HepG2 (cell line): Measurements from ENCODE around the gene USE1. TPM values are rescaled to one million over a fixed set of nuclear protein-coding genes. Genes with fewer than 3 reads are reported as not detected.
A peak's percentile ranks its signal among the peaks of the same experiment; 100 is the strongest.

Source experiments
- BCL6 ChIP-seq: IDR thresholded peaks from 2 replicates; pipeline ENCODE4 v1.6.1; 2016; ENCODE audit warnings: missing genetic modification reagents, missing compliant biosample characterization
- CREB1 ChIP-seq, 2 experiments: fragments of 450-650 bp in 1 of 2; IDR thresholded peaks; 2 replicates each; pipeline ENCODE4 v1.6.1; 2016 to 2017; ENCODE audit warnings: control low read depth in 1 of 2, mild to moderate bottlenecking in 1 of 2, missing compliant biosample characterization in 1 of 2, missing genetic modification characterization in 1 of 2
- ELF3 ChIP-seq: IDR thresholded peaks from 2 replicates; pipeline ENCODE4 v1.6.1; 2016; ENCODE audit warnings: missing genetic modification reagents, missing compliant biosample characterization
- ELF4 ChIP-seq: sonication (generic); formaldehyde crosslinking; IDR thresholded peaks from 2 replicates; pipeline ENCODE4 v1.5.0; 2020; ENCODE audit warnings: missing genetic modification reagents, mild to moderate bottlenecking, moderate library complexity, borderline replicate concordance
- FOXA3 ChIP-seq: IDR thresholded peaks from 2 replicates; pipeline ENCODE4 v1.6.1; 2016; ENCODE audit warnings: missing genetic modification reagents, missing compliant biosample characterization
- IRF2 ChIP-seq: IDR thresholded peaks from 2 replicates; pipeline ENCODE4 v1.6.1; 2018; ENCODE audit warnings: missing genetic modification reagents, missing compliant biosample characterization
- KMT2B ChIP-seq: IDR thresholded peaks from 2 replicates; pipeline ENCODE4 v1.6.1; 2016; ENCODE audit warnings: missing genetic modification reagents, missing compliant biosample characterization
- NR2C2 ChIP-seq: sonication (generic); formaldehyde crosslinking; IDR thresholded peaks from 2 replicates; pipeline ENCODE4 v1.4.0; 2020; ENCODE audit warnings: missing genetic modification reagents, mild to moderate bottlenecking, moderate library complexity, borderline replicate concordance
- PCBP2 ChIP-seq: fragments of 200-400 bp; formaldehyde crosslinking; optimal IDR thresholded peaks from 2 replicates; pipeline ENCODE3; 2018; ENCODE audit warnings: low read length, low read depth; ENCODE audit not compliant: poor library complexity, severe bottlenecking
- SUZ12 ChIP-seq: fragments of 150-350 bp; IDR thresholded peaks from 2 replicates; pipeline ENCODE4 v1.6.1; 2014; ENCODE audit warnings: low read depth, low read length
- ZNF124 ChIP-seq: sonication (generic); formaldehyde crosslinking; IDR thresholded peaks from 2 replicates; pipeline ENCODE4 v1.4.0; 2020; ENCODE audit warnings: missing genetic modification reagents
- ZNF510 ChIP-seq: sonication (generic); formaldehyde crosslinking; IDR thresholded peaks from 2 replicates; pipeline ENCODE4 v1.4.0; 2020; ENCODE audit warnings: low read depth, mild to moderate bottlenecking, missing genetic modification reagents
- ZNF891 ChIP-seq: sonication (generic); formaldehyde crosslinking; IDR thresholded peaks from 2 replicates; pipeline ENCODE4 v1.5.0; 2020; ENCODE audit warnings: mild to moderate bottlenecking, missing genetic modification reagents
- polyA plus RNA-seq, 8 experiments: library from polyadenylated mRNA; depleted of rRNA in 3 of 8; stranded (reverse) in 7 of 8; unstranded in 1 of 8; fragments of >200 nt; fragmentation: Illumina TruSeq in 4 of 8; extraction: Trizol in 4 of 8; gene quantifications; 2 replicates each; pipeline versions ENCODE4 v1.2.1 to v1.2.3, GENCODE V29; 2011 to 2016; ENCODE audit warnings: low read depth in 4 of 8, missing spikeins in 1 of 8, mixed read lengths in 1 of 8; ENCODE audit not compliant: insufficient read depth in 1 of 8
- total RNA-seq, 5 experiments: library from RNA; depleted of rRNA; stranded (reverse); fragments of >200 nt; fragmentation: Illumina TruSeq; extraction: Trizol; gene quantifications; 2 replicates each; pipeline ENCODE4 v1.2.3, GENCODE V29; 2016; ENCODE audit warnings: low read depth in 1 of 5
- TF ChIP-seq, protein P1 (sequence below): sonication (generic); formaldehyde crosslinking; IDR thresholded peaks from 2 replicates; pipeline ENCODE4 v1.4.0; 2020; ENCODE audit warnings: missing genetic modification reagents, borderline replicate concordance
- TF ChIP-seq, protein P2 (sequence below): sonication (generic); formaldehyde crosslinking; IDR thresholded peaks from 2 replicates; pipeline ENCODE4 v1.4.0; 2020; ENCODE audit warnings: missing genetic modification reagents
- TF ChIP-seq, protein P3 (sequence below): sonication (generic); formaldehyde crosslinking; IDR thresholded peaks from 2 replicates; pipeline ENCODE4 v1.4.0; 2020; ENCODE audit warnings: missing genetic modification reagents
- TF ChIP-seq, protein P4 (sequence below): IDR thresholded peaks from 2 replicates; pipeline ENCODE4 v1.6.1; 2016; ENCODE audit warnings: missing compliant biosample characterization, missing genetic modification reagents, borderline replicate concordance

The USE1 gene
- total and polyA plus RNA-seq, 2 of the 13 experiments (the other 11 are each of a cell fraction or from before 2014, with no cell fraction given), result 9.9 to 17.6 TPM

DNA sequence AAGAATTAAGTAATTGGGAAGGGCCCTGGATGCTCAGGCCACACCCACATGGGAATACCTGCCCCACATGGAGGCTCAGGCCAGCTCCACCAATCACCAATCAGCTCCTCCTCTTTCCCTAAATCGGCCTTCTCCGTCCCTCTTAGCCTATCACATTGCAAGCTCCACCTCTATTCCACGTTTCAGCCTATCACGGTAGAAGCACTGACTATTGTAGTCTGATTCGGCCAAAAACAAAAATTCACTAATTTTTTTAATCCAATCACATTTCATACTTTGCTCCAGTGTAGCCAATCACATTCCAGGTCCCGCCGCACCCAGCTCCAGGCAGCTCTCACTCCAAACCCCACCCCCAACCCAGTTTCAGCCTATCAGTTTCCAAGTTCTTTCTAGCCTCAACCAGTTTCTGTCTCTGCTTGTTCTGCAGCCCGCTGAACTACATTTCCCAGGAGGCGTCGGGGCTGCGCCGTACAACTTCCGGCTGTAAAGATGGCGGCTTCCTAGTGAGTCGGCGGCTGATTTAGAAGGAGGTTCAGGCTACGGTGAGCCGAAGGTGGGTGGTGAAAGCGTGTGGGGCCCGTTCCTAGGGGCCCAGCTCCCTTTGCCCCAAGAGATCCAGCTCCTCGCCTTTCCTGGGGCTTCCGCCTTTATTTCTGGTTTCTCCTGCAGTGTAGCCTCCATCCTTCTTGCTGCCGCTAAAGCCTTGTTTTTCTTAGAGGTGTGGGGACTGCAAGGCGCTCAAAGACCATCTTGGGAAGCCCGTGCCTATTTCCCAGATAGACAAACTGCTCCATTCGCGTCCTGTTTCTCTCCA is 52.0 kb downstream of the USE1 start, which contains the start of gene BABAM1 (continued):
- TF ChIP-seq, protein P1, sequence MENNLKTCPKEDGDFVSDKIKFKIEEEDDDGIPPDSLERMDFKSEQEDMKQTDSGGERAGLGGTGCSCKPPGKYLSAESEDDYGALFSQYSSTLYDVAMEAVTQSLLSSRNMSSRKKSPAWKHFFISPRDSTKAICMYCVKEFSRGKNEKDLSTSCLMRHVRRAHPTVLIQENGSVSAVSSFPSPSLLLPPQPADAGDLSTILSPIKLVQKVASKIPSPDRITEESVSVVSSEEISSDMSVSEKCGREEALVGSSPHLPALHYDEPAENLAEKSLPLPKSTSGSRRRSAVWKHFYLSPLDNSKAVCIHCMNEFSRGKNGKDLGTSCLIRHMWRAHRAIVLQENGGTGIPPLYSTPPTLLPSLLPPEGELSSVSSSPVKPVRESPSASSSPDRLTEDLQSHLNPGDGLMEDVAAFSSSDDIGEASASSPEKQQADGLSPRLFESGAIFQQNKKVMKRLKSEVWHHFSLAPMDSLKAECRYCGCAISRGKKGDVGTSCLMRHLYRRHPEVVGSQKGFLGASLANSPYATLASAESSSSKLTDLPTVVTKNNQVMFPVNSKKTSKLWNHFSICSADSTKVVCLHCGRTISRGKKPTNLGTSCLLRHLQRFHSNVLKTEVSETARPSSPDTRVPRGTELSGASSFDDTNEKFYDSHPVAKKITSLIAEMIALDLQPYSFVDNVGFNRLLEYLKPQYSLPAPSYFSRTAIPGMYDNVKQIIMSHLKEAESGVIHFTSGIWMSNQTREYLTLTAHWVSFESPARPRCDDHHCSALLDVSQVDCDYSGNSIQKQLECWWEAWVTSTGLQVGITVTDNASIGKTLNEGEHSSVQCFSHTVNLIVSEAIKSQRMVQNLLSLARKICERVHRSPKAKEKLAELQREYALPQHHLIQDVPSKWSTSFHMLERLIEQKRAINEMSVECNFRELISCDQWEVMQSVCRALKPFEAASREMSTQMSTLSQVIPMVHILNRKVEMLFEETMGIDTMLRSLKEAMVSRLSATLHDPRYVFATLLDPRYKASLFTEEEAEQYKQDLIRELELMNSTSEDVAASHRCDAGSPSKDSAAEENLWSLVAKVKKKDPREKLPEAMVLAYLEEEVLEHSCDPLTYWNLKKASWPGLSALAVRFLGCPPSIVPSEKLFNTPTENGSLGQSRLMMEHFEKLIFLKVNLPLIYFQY, result 0 out of 2 replicates have a peak, but pooled peaks have one; percentile 25
- TF ChIP-seq ELF3 (CRISPR knock-in tag) (peak; percentile 57; the same call in 1 of the 2 replicates), SUZ12 (peak; percentile 81), ZNF510 (peak; percentile 34; the same call in 1 of the 2 replicates), PCBP2 (no peak), BCL6 (CRISPR knock-in tag) (peak; percentile 17; the same call in 1 of the 2 replicates), NR2C2 (CRISPR knock-in tag) (peak; percentile 83), ZNF891 (0 out of 2 replicates have a peak, but pooled peaks have one; percentile 32), ZNF124 (CRISPR knock-in tag) (peak; percentile 77; the same call in 1 of the 2 replicates), ELF4 (CRISPR knock-in tag) (peak; percentile 76; the same call in 1 of the 2 replicates), CREB1 (IDR thresholded peaks at IDR 0.05) (peak; percentile 77), CREB1 (CRISPR knock-in tag; IDR thresholded peaks at IDR 0.05) (peak; percentile 95), KMT2B (peak; percentile 69; the same call in 1 of the 2 replicates), IRF2 (CRISPR knock-in tag) (peak; percentile 79), FOXA3 (peak; percentile 26; the same call in 1 of the 2 replicates)
- TF ChIP-seq, protein P2, sequence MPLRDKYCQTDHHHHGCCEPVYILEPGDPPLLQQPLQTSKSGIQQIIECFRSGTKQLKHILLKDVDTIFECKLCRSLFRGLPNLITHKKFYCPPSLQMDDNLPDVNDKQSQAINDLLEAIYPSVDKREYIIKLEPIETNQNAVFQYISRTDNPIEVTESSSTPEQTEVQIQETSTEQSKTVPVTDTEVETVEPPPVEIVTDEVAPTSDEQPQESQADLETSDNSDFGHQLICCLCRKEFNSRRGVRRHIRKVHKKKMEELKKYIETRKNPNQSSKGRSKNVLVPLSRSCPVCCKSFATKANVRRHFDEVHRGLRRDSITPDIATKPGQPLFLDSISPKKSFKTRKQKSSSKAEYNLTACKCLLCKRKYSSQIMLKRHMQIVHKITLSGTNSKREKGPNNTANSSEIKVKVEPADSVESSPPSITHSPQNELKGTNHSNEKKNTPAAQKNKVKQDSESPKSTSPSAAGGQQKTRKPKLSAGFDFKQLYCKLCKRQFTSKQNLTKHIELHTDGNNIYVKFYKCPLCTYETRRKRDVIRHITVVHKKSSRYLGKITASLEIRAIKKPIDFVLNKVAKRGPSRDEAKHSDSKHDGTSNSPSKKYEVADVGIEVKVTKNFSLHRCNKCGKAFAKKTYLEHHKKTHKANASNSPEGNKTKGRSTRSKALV (CRISPR knock-in tag), result no peak
- TF ChIP-seq, protein P3, sequence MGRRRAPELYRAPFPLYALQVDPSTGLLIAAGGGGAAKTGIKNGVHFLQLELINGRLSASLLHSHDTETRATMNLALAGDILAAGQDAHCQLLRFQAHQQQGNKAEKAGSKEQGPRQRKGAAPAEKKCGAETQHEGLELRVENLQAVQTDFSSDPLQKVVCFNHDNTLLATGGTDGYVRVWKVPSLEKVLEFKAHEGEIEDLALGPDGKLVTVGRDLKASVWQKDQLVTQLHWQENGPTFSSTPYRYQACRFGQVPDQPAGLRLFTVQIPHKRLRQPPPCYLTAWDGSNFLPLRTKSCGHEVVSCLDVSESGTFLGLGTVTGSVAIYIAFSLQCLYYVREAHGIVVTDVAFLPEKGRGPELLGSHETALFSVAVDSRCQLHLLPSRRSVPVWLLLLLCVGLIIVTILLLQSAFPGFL, result no peak
- TF ChIP-seq, protein P4, sequence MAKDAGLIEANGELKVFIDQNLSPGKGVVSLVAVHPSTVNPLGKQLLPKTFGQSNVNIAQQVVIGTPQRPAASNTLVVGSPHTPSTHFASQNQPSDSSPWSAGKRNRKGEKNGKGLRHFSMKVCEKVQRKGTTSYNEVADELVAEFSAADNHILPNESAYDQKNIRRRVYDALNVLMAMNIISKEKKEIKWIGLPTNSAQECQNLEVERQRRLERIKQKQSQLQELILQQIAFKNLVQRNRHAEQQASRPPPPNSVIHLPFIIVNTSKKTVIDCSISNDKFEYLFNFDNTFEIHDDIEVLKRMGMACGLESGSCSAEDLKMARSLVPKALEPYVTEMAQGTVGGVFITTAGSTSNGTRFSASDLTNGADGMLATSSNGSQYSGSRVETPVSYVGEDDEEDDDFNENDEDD (CRISPR knock-in tag), result no peak
